NCI-H226 (cell line): ENCODE results near the gene PTGER3.
"Not testable (repeated sequence)": the region's sequence is repeated elsewhere in the genome, so short reads cannot be mapped to it uniquely, and the experiment has no call there.

ENCODE experiments used
- DNase-seq: peaks from one replicate; pipeline ENCODE4 v3.0.0-alpha.2; 2015

Gene PTGER3

GRCh38 chr1:71001624-71002023, 46.0 kb downstream of the PTGER3 start:
- no peak for DNase-seq

- no peak for DNase-seq
Observed at GRCh38 chr1:70997793-70998192, 49.8 kb downstream of the PTGER3 start.

GRCh38 chr1:70994753-70995268, 52.8 kb downstream of the PTGER3 start:
- no peak for DNase-seq

GRCh38 chr1:70993798-70994197, 53.8 kb downstream of the PTGER3 start:
- no peak for DNase-seq

DNA sequence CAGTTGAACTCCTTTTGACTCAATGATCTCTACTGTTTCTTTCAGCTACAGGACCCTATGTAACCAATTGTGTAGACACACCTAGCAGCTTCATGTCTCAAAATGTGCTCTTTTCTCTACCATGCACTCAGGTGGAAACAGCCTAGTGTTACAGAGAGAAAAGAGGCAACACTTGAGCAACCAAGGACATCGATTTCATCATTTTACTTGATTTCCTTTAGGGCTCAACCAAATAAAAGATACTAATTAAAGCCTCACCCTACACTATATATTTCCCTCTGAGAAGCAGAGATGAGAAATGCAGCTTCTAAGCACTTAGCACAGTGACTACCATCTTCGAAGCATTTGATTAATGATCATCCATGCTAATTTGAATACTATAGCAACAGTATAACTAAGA, 55.1 kb downstream of the PTGER3 start:
- DNase-seq: no peak

GRCh38 chr1:70990469-70991253, 57.0 kb downstream of the PTGER3 start:
- no peak for DNase-seq

DNA sequence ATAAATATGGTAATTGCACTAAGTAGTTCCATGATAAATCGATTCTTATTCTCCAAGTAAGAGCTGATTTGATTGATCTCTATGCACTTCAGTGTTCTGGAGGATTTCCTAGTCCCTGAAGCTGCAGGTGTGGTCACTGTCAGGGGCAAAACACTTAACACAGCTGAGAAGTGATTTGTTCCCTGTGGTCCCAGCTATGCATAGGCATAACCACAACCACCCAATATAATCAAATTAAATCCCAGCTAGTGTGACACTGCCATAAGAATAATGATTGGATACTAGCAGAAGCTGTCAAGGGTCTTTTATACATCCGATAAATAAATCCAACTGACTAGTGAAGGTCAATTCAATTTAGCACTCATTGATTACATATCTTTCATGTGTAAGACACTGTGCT, 60.1 kb downstream of the PTGER3 start:
- DNase-seq: no peak

DNA sequence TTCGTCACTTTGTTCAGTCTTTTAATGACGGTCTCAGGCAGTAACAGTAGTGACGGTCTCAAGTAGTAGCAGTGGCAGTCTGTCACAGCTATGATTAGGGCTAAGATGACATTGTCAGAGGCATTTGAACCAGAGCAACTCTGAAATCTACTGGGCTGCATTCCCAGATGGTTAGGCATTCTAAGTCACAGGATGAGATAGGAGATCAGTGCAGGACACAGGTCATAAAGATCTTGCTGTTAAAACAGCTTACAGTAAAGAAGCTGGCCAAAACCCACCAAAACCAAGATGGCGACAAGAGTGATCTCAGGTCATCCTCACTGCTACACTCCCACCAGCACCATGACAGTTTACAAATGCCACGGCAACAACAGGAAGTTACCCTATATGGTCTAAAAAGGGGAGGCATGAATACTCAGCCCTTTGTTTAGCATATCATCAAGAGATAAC, 61.8 kb downstream of the PTGER3 start:
- not testable (repeated sequence) for DNase-seq

- DNase-seq: not testable (repeated sequence)
Observed at GRCh38 chr1:70985278-70985677, 62.3 kb downstream of the PTGER3 start.

GRCh38 chr1:70980361-70980760, 67.3 kb downstream of the PTGER3 start:
- no peak for DNase-seq

- no peak for DNase-seq
Observed at GRCh38 chr1:70979881-70980280, 67.7 kb downstream of the PTGER3 start.

GRCh38 chr1:70979313-70979712, 68.3 kb downstream of the PTGER3 start:
- no peak for DNase-seq

DNA sequence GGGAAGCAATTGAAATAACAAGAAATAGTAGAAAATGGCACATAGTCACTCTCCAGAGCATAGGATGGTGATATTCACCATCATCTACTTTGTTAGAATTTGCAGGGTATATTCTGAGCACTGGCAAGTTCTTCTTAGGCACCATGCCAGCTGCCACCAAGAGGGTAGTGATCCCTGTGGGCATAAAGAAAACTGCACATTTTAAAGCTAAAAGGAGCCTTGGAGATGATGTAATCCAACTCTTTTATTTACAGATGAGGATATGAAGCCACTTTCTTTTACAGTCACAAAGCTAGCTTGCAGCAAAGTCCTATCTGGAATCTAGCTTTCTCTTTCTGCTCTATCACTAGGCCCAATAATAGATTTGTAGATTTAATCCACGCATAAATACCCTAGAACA, 69.0 kb downstream of the PTGER3 start:
- no peak for DNase-seq

- no peak for DNase-seq
Observed at GRCh38 chr1:70977575-70977974, 70.0 kb downstream of the PTGER3 start.

- DNase-seq: no peak
Observed at GRCh38 chr1:70977041-70977440, 70.6 kb downstream of the PTGER3 start.

DNA sequence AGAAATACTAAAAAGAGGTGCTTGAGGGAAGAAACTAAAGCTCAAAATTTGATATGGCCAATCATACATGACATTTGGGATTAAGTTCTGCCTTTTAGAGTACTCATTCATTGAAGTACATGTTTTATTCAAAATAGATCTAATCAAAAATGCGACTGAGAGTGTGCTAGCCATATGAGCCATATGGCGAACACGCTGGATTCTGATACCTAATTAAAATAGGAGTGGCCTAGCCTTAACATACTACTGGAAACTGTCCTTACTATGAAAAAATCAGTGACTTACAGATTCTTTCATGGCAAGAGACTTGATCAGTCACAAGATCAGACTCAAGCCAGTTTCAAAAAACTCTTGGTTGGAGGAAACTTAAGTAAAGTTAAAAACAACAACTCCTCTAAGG, 73.9 kb downstream of the PTGER3 start:
- no peak for DNase-seq

GRCh38 chr1:70970407-70970806, 77.2 kb downstream of the PTGER3 start:
- DNase-seq: no peak

DNA sequence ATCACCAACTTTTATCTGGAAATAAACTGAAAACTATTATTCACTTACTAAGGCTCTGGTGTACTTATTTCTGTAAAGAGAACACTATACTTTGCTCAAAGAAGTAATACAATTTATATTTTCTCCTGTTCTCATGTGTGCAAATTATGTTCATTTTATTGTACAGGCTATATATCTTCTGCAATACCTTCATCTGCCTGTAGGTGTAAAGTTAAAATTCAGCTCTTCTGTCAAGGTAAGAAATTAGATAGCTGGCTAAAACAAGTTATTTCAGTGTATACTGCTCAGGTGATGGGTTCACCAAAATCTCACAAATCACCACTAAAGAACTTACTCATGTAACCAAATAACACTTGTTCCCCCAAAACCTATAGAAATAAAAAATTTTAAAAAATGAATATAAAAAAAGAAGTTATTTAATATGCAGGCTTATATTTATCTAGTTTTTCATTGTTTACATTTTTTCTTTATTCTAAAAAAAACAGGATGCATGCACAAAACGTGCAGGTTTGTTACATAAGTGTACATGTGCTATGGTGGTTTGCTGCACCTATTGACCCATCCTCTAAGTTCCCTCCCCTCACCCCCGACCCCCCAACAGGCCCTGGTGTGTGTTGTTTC, 81.5 kb downstream of the PTGER3 start:
- DNase-seq: no peak

GRCh38 chr1:70963374-70963773, 84.2 kb downstream of the PTGER3 start:
- no peak for DNase-seq

DNA sequence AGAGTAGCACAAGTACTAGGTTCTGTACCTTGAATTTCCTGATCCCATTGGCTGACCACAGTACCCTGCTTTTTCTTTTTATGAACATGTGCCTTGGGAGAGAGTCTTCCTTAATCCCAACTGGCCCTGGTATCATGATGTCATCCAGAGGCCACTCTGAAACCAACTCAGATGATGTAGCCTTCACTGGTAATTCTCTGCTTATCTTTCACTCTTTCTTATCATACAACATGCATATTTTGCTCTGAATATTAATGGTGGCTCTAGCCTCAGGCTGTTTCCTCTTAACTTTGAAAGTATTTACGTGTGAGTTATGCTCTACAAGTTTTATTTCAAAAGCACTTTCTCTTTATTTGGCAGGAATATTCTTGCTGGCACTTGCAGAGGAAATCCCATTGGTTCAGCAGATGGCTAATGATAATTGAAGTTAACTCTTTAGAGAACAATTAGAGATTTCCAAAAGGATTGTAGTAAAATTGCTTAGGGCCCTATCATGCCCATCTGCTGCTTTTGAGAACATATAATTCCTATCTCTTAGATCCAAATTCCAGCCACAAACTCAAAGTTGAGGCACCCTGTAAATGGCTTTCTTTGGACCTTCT, 86.1 kb downstream of the PTGER3 start:
- peak; percentile 73 for DNase-seq

GRCh38 chr1:70948396-70949017, 99.1 kb downstream of the PTGER3 start:
- no peak for DNase-seq

DNA sequence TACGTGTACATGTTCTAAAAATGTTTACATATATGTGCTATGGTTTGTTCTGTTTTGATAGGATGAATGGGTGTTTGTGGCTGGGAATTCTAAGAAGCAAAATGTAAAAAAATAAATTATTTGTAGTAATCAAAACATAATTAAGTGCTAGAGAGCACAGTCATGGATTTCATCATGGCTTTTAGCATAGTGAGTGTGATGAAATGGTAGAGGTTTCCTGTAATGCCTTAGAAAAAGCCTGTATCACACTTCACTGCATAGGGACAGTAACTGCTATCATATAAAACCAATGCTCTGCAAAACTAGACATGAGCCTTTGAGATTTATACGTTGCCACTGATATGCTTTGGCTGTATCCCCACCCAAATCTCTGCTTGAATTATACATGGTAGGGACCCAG, 99.8 kb downstream of the PTGER3 start:
- DNase-seq: no peak

DNA sequence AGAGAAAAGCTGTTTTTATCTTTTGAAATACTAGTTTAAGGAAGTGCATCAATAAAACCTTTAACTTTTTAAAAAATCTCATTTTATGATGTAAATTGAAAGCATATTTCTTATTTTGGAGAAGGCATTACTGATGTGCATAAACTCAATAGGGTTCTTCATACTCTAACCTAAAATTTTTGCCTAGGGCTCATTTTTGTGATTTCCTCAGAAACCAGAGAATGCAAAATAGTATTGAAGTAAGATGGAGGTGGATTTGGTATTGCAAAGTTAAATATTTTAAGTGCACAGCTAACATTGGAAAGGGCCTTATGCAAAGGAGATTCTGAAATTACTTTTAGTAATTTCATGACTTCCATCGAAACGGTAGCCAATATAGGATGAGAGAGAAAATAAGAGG, 101.9 kb downstream of the PTGER3 start:
- DNase-seq: no peak

DNA sequence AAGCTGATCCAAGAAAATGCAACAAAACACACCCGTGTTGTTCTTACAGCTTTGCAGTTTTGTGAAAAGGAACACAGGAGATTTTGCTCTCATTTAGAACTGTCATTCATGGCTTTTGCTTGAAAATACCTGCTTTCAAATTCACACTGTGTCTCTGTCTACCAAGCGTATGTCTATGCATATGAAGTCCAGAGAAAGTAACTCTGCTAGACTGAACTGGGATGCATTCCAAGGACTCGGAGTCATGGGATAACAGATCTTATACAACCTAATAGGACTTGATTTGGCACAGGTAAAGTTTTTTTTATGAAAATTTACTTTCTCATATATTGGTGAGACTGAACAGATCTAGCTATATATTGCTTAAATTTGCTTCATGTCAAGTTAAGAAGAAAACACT, 102.4 kb downstream of the PTGER3 start:
- no peak for DNase-seq
